Ishikawa (cell line): ENCODE results near the gene HDHD3.
A peak's percentile ranks its signal among the peaks of the same experiment; 100 is the strongest.

Experiments
- EP300 ChIP-seq: IDR thresholded peaks from 2 replicates; pipeline ENCODE4 v1.6.1; 2012; ENCODE audit warnings: borderline replicate concordance
- RAD21 ChIP-seq: IDR thresholded peaks from 2 replicates; pipeline ENCODE4 v1.6.1; 2012; ENCODE audit warnings: low read depth
- REST ChIP-seq: IDR thresholded peaks from 2 replicates; pipeline ENCODE4 v1.6.1; 2012; ENCODE audit warnings: low read depth, mild to moderate bottlenecking
- TF ChIP-seq, protein P1 (sequence below): IDR thresholded peaks from 2 replicates; pipeline ENCODE4 v1.6.1; 2012

DNA sequence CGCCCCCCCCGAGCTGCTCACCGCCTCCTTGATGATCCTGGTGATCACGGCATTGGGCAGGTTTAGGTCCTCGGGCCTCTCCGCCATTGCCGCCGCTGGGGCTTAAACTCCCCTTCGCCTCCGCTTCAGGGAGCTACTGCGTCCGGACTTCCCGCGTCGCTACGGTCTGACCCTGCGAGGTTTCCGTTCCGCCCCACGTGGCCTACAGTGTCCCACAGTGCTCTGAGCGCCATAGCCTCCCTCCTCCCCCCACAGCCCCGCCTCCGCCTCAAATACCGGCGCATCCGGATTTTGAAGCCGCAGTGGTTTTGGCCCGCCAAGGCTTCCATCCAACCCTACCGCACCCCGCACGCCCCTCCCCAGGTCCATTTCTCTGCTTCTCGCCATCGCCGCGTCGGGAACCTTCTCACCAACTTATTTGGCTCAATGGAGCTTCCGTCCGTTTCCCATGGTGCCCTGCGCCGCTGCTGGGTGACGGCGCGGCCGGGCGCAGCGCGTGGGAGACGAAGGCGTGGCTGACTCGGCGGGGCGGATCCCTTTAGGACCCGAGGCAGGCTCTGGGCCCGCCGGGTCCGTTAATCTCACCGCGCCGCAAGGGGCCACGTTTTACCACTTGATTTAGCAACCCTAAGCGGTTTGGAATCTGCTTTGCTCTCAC, 33.5 kb upstream of the HDHD3 start, which contains the start of the genes C9orf43 and POLE3:
- TF ChIP-seq EP300 (peak; percentile 37; the same call in 1 of the 2 replicates), RAD21 (no peak), REST (no peak)
- TF ChIP-seq, protein P1, sequence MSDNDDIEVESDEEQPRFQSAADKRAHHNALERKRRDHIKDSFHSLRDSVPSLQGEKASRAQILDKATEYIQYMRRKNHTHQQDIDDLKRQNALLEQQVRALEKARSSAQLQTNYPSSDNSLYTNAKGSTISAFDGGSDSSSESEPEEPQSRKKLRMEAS: peak; percentile 97
